ENCODE data around the gene FOXP1.

DNA sequence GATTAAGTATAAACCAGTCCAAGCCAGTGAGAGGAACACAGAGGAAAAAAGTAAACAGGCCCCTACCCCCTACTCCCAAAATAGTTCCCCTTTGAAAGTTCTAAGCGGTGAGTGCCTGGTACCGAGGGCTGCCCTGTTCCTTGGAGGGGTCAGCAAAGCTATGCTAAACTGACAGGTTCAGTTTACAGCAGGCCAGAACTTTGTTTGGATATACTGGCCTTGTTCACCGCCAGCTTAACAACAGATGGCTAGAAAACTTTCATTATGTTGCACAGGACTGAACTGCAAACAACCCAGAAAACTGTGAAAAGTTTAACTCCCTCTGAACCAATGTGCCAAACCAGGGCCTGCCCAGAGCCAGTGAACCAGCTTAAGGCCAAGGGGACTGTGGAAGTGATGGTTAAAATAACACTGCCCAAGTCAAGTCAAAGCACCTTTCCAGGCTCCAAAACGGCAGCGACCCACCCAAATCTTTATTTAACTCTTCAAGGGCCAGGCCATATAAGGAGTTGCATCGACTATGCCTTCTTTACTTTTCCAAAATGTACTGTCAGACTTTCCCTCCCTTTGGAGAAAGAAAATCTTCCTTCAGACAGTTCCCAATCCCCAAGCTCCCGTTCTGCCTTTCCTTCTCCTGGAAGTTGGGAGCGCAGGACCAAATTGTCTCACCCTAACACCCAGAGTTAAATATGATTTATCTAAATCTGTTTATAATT is 448.0 kb downstream of the FOXP1 start:
- TF ChIP-seq EZH2phosphoT487 (conservative IDR thresholded peaks at IDR 0.05; ENCODE audit: low read length), result no peak
- TF ChIP-seq, protein P1, sequence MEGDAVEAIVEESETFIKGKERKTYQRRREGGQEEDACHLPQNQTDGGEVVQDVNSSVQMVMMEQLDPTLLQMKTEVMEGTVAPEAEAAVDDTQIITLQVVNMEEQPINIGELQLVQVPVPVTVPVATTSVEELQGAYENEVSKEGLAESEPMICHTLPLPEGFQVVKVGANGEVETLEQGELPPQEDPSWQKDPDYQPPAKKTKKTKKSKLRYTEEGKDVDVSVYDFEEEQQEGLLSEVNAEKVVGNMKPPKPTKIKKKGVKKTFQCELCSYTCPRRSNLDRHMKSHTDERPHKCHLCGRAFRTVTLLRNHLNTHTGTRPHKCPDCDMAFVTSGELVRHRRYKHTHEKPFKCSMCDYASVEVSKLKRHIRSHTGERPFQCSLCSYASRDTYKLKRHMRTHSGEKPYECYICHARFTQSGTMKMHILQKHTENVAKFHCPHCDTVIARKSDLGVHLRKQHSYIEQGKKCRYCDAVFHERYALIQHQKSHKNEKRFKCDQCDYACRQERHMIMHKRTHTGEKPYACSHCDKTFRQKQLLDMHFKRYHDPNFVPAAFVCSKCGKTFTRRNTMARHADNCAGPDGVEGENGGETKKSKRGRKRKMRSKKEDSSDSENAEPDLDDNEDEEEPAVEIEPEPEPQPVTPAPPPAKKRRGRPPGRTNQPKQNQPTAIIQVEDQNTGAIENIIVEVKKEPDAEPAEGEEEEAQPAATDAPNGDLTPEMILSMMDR (IDR thresholded peaks at IDR 0.05; ENCODE audit: insufficient read depth, low read length, poor library complexity, severe bottlenecking), result no peak

Measured in SU-DHL-6 (cell line).